Measurements from ENCODE around the gene OSM. TPM values are rescaled to one million over a fixed set of nuclear protein-coding genes. Genes with fewer than 3 reads are reported as not detected.

OSM gene
- total RNA-seq, 1 experiment from 2014 or later = not detected

- Histone ChIP-seq H3K27ac (ENCODE audit: low read length) (peak overlapping the region; percentile 89), H3K27me3 (ENCODE audit: control insufficient read depth, insufficient read depth, low read length) (no peaks in the 10 kb centered on the region), H3K4me3 (ENCODE audit: low read depth in 2 of 2, low read length in 2 of 2) (no peak overlapping the region), H3K36me3 (ENCODE audit: control insufficient read depth, insufficient read depth, low read length) (no peaks in the 10 kb centered on the region), H3K9me3 (ENCODE audit: control insufficient read depth, insufficient read depth, low read depth, low read length) (no peaks in the 10 kb centered on the region), H3K4me1 (ENCODE audit: control insufficient read depth, insufficient read depth, low read length) (peaks cover 49% of the 10 kb centered on the region)
- no TSS peak for BruUV-seq (replicated peaks)
- TF ChIP-seq, protein P1, sequence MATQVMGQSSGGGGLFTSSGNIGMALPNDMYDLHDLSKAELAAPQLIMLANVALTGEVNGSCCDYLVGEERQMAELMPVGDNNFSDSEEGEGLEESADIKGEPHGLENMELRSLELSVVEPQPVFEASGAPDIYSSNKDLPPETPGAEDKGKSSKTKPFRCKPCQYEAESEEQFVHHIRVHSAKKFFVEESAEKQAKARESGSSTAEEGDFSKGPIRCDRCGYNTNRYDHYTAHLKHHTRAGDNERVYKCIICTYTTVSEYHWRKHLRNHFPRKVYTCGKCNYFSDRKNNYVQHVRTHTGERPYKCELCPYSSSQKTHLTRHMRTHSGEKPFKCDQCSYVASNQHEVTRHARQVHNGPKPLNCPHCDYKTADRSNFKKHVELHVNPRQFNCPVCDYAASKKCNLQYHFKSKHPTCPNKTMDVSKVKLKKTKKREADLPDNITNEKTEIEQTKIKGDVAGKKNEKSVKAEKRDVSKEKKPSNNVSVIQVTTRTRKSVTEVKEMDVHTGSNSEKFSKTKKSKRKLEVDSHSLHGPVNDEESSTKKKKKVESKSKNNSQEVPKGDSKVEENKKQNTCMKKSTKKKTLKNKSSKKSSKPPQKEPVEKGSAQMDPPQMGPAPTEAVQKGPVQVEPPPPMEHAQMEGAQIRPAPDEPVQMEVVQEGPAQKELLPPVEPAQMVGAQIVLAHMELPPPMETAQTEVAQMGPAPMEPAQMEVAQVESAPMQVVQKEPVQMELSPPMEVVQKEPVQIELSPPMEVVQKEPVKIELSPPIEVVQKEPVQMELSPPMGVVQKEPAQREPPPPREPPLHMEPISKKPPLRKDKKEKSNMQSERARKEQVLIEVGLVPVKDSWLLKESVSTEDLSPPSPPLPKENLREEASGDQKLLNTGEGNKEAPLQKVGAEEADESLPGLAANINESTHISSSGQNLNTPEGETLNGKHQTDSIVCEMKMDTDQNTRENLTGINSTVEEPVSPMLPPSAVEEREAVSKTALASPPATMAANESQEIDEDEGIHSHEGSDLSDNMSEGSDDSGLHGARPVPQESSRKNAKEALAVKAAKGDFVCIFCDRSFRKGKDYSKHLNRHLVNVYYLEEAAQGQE (IDR thresholded peaks at IDR 0.05; ENCODE audit: insufficient read depth in 1 of 2, low read depth in 2 of 2, low read length in 1 of 2) = no peak
- TF ChIP-seq, protein P2, sequence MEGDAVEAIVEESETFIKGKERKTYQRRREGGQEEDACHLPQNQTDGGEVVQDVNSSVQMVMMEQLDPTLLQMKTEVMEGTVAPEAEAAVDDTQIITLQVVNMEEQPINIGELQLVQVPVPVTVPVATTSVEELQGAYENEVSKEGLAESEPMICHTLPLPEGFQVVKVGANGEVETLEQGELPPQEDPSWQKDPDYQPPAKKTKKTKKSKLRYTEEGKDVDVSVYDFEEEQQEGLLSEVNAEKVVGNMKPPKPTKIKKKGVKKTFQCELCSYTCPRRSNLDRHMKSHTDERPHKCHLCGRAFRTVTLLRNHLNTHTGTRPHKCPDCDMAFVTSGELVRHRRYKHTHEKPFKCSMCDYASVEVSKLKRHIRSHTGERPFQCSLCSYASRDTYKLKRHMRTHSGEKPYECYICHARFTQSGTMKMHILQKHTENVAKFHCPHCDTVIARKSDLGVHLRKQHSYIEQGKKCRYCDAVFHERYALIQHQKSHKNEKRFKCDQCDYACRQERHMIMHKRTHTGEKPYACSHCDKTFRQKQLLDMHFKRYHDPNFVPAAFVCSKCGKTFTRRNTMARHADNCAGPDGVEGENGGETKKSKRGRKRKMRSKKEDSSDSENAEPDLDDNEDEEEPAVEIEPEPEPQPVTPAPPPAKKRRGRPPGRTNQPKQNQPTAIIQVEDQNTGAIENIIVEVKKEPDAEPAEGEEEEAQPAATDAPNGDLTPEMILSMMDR (IDR thresholded peaks at IDR 0.05) = no peak
- TF ChIP-seq SIN3A (IDR thresholded peaks at IDR 0.05; ENCODE audit: borderline replicate concordance, insufficient read depth, low read depth, low read length) (no peak), TCF7L2 (IDR thresholded peaks at IDR 0.05; ENCODE audit: low read depth, low read length) (no peak), POLR2AphosphoS5 (IDR thresholded peaks at IDR 0.05; ENCODE audit: low read depth, low read length) (no peak)
- ChIA-PET POLR2A (no interaction called here), CTCF (no interaction called here)
- ATAC-seq (no peak), DNase-seq (ENCODE audit: low read depth, low spot score) (no peak)
- in situ Hi-C loops (cut with HindIII; ENCODE audit: low pct_unique_long_range_greater_than_20kb, low sequenced_read_pairs) (no loop called here), intact Hi-C loops (cut with micrococcal nuclease; ENCODE audit: unreplicated experiment) (no loop called here)
Measured at GRCh38 chr22:30225220-30225927, 41.3 kb downstream of the OSM start.

DNA sequence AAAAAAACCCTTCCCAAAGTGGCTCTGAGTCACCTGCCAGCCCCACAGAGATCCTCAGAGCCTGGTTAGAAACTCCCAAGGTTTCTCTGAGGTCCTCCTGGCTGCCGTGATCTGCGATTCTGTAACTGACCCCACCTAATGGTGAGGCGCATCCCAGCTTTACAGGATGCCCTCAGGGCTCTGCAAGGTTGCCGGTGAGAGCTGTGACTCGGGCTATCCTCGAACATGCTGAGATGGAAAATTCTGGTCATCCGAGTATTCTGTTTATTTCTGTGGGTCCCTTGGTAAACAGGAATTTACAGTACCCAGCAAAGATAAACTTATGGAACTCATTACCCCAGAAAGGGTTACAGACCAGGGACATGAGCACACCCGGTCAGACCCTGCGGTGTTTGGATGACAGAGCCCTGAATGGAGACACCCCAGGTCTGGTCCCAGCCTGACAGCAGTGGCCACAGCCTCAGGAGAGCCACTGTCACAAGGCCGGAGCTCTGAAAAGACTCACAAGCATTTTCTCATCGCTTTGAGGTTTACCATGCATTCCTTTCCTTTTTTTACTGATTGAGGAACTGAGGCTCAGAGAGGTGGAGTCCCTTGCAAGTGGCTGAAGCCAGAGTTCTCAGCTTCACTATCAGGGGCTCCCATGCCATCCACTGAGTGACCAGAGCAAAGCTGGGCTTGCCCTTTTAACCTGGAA, 42.3 kb downstream of the OSM start:
- DNase-seq (ENCODE audit: low read depth, low spot score) (no peak), ATAC-seq (peak; percentile 26; the same call in 1 of the 2 replicates)
- Histone ChIP-seq H3K4me1 (ENCODE audit: control insufficient read depth, insufficient read depth, low read length) (peaks cover 47% of the 10 kb centered on the region), H3K27me3 (ENCODE audit: control insufficient read depth, insufficient read depth, low read length) (no peaks in the 10 kb centered on the region), H3K27ac (ENCODE audit: low read length) (peak overlapping the region; percentile 89), H3K9me3 (ENCODE audit: control insufficient read depth, insufficient read depth, low read depth, low read length) (no peaks in the 10 kb centered on the region), H3K36me3 (ENCODE audit: control insufficient read depth, insufficient read depth, low read length) (no peaks in the 10 kb centered on the region), H3K4me3 (ENCODE audit: low read depth in 2 of 2, low read length in 2 of 2) (no peak overlapping the region)
- TF ChIP-seq, protein P2 (IDR thresholded peaks at IDR 0.05) = no peak
- TF ChIP-seq TCF7L2 (IDR thresholded peaks at IDR 0.05; ENCODE audit: low read depth, low read length) (no peak), POLR2AphosphoS5 (IDR thresholded peaks at IDR 0.05; ENCODE audit: low read depth, low read length) (no peak), SIN3A (IDR thresholded peaks at IDR 0.05; ENCODE audit: borderline replicate concordance, insufficient read depth, low read depth, low read length) (no peak)
- TF ChIP-seq, protein P1 (IDR thresholded peaks at IDR 0.05; ENCODE audit: insufficient read depth in 1 of 2, low read depth in 2 of 2, low read length in 1 of 2) = no peak
- ChIA-PET CTCF (interaction anchor here (0.7 kb wide), 1 partner anchor 10 kb away, joined by 4 read pairs; no protein-coding TSS in a partner anchor), POLR2A (no interaction called here)
- in situ Hi-C loops (cut with HindIII; ENCODE audit: low pct_unique_long_range_greater_than_20kb, low sequenced_read_pairs) (no loop called here), intact Hi-C loops (cut with micrococcal nuclease; ENCODE audit: unreplicated experiment) (no loop called here)
- BruUV-seq (replicated peaks) = no TSS peak
